ENCODE results near the gene CNTN4.

Gene CNTN4

DNA sequence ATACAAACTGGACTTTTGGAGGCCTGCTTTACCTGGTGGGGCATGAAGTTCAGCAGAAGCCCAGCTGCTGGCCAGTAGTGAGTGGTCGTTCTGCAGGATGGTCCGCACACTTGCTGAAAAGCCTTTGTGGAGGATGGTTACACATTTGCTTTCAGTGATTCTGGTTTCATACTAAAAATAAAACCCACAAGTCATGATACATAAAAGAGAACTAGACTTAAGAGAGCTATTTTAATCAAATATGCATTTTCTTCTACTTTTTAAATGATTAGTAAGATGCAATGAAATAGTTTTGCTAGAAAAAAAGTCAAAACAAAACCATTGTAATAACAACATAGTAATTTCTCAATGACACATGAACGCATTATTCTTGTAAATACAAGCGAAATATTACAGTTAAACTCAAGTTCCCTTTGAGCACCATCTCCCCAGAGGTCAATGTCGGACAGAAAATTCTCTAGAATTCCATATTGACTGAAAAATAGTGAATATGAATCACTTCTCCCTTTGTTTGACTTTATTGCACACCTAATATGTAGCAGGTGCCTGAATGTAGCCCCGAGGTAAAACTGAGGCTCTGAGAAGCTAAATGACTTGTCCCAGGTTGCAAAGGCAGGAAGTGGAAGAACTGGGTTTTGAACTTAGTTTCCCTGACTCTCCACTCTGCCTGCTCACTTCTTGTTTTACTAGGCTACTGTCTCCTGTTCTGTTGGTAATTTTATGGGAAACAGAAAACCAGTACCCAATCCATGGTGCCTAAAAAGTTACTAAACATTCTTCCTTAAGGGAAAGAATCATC lies 1003.2 kb downstream of the CNTN4 start:
- no peak for DNase-seq (ENCODE audit: low read depth in 3 of 3)

DNA sequence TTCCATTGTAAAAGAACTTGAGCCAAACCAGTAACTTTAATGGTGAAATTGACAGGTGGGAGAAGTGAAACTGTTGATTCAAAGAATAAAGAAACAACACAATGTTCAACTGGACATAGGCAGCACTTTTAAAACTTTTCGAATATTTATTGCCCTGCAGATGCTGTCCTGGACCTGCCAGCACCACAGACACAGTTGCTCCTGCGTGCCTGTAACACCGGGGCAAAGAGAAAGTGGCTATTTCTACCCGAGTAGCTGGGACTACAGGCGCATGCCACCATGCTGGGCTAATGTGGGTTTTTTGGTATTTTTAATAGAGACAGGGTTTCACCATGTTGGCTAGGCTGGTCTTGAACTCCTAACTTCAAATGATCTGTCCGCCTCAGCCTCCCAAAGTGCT lies 1004.1 kb downstream of the CNTN4 start:
- no peak for DNase-seq (ENCODE audit: low read depth in 3 of 3)

DNA sequence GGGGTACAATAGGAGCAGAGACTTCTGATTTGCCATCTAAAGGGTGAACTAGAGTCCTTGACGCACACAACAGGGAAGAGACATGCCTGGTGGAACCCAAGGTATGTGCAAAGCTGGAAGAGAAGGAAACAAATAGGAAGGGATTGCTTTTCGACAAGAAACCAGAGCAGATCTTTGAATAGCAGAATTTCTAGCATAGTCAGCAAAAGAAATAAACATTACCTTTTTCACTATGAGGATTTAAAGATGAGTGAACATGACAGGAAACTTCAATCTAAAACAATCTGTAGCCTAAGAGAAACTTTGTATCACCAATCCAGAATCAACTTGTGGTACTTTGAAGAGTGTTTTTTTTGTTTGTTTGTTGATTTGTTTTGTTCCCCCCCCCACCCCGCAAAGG lies 1006.6 kb downstream of the CNTN4 start:
- DNase-seq (ENCODE audit: low read depth in 3 of 3) = no peak

DNA sequence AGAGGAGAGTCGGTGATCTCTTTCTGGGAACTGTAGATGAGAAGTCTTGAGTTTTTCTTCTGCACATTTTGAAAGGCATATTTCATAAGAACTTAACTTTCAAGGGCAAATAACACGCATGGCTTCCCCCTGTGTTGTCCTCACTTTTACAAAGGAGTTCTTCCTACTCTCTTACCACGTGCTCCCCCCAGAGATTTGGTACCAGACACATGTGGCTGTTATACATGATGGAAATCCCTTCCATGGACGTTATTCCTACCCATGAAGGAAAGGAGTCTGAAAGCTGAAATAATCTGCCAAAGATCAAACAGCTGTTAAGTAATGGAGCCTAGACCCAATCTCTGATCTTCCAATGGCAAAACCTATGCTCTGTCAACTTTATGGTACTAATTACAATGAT lies 1007.1 kb downstream of the CNTN4 start:
- no peak for DNase-seq (ENCODE audit: low read depth in 3 of 3)

DNA sequence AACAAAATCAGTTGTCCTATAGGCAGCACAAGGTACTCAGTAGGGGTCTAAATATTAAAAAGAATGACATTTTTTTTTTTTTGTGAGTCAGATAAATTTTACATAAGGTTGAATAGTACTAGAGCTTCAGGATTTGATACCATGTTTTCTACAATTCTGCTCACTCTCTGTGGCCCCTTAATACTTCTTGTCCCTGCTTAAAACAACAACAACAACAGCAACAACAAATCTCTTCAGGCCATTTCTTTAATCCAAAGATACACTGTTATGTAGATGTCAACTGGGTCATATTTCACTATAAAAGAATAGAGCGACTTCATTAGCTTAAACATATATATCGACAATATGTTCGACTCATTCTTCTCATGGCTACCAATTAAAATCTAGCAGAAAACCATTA lies 1008.5 kb downstream of the CNTN4 start:
- no peak for DNase-seq (ENCODE audit: low read depth in 3 of 3)
